HEK293T (cell line): ENCODE data around the gene OR4C13.

Source experiments
- ARNT ChIP-seq: fragments of 450-650 bp; IDR thresholded peaks from 2 replicates; pipeline ENCODE4 v1.6.1; 2017; ENCODE audit warnings: mild to moderate bottlenecking
- BHLHE40 ChIP-seq: fragments of 450-650 bp; IDR thresholded peaks from 2 replicates; pipeline ENCODE4 v1.6.1; 2016; ENCODE audit warnings: mild to moderate bottlenecking, moderate library complexity, borderline replicate concordance
- ELF4 ChIP-seq: fragments of 450-650 bp; IDR thresholded peaks from 2 replicates; pipeline ENCODE4 v1.6.1; 2017; ENCODE audit warnings: antibody characterized with exemption
- FOXA1 ChIP-seq: fragments of 450-650 bp; IDR thresholded peaks from 2 replicates; pipeline ENCODE4 v1.6.1; 2016; ENCODE audit warnings: mild to moderate bottlenecking
- FOXK2 ChIP-seq: fragments of 450-650 bp; IDR thresholded peaks from 2 replicates; pipeline ENCODE4 v1.6.1; 2016; ENCODE audit warnings: mild to moderate bottlenecking
- FOXM1 ChIP-seq: fragments of 450-650 bp; IDR thresholded peaks from 2 replicates; pipeline ENCODE4 v1.6.1; 2017; ENCODE audit warnings: mild to moderate bottlenecking, borderline replicate concordance
- HDGF ChIP-seq: fragments of 450-650 bp; IDR thresholded peaks from 2 replicates; pipeline ENCODE4 v1.6.1; 2017; ENCODE audit warnings: antibody characterized with exemption, borderline replicate concordance
- L3MBTL2 ChIP-seq: fragments of 450-650 bp; conservative IDR thresholded peaks from 2 replicates; pipeline ENCODE4 v1.6.1; 2016; ENCODE audit warnings: mild to moderate bottlenecking
- SP1 ChIP-seq: fragments of 450-650 bp; IDR thresholded peaks from 2 replicates; pipeline ENCODE4 v1.6.1; 2017
- SUZ12 ChIP-seq: fragments of 450-650 bp; IDR thresholded peaks from 2 replicates; pipeline ENCODE4 v1.6.1; 2016; ENCODE audit warnings: mild to moderate bottlenecking
- ZNF384 ChIP-seq: fragments of 450-650 bp; IDR thresholded peaks from 2 replicates; pipeline ENCODE4 v1.6.1; 2016

DNA sequence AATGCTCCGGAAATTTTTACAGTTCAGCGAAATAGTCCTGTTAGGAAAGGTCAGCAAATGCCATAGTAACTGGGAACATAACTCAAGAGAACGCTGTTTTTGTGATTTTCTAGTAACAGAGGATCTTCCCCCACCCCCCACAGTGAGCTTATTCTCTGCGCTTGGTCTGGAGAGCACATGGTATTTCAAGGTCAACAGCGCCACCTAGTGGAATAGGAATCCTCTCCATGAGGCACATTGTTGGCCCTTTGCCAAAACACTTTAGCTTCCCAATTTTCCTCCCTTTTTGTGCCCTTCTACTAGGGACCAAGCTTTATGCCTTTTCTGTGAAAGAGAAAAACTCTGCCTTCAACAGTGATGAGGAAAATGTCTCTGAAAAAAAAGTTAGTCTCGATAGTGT lies 43.4 kb downstream of the OR4C13 start:
- no peak for TF ChIP-seq BHLHE40
- TF ChIP-seq ZNF384, result no peak
- TF ChIP-seq FOXM1, result no peak
- TF ChIP-seq ARNT, result no peak
- TF ChIP-seq L3MBTL2, result no peak
- TF ChIP-seq FOXK2, result no peak
- no peak for TF ChIP-seq FOXA1
- TF ChIP-seq HDGF, result no peak
- no peak for TF ChIP-seq ELF4
- no peak for TF ChIP-seq SUZ12
- TF ChIP-seq SP1, result no peak
